Skeletal muscle satellite cell (primary cell): Measurements from ENCODE around the gene DLX4.

Experiments
- H3K27me3 ChIP-seq: 2 replicates; pipeline ENCODE4 v1.7.0; 2013; ENCODE audit warnings: low read length; ENCODE audit not compliant: control insufficient read depth, insufficient read depth
- H3K36me3 ChIP-seq: 2 replicates; pipeline ENCODE4 v1.7.0; 2013; ENCODE audit warnings: mild to moderate bottlenecking, control low read depth, low read length; ENCODE audit not compliant: insufficient read depth
- H3K4me1 ChIP-seq: 2 replicates; pipeline ENCODE4 v1.7.0; 2013; ENCODE audit warnings: low read length; ENCODE audit not compliant: control insufficient read depth, insufficient read depth
- H3K4me2 ChIP-seq: 2 replicates; pipeline ENCODE4 v1.7.0; 2013; ENCODE audit warnings: mild to moderate bottlenecking, low read length
- H3K4me3 ChIP-seq: 2 replicates; pipeline ENCODE4 v1.7.0; 2013; ENCODE audit warnings: low read length
- H3K9ac ChIP-seq: 2 replicates; pipeline ENCODE4 v1.7.0; 2013; ENCODE audit warnings: mild to moderate bottlenecking, low read depth, low read length, moderate library complexity
- H3K9me3 ChIP-seq: replicated peaks from 2 replicates; pipeline ENCODE4 v1.7.0; 2013; ENCODE audit warnings: mild to moderate bottlenecking, control low read depth, low read length

The DLX4 gene

GRCh38 chr17:49963626-49964302 is 5.2 kb upstream of the DLX4 start:
- Histone ChIP-seq H3K27me3 (peaks cover 69% of the 10 kb centered on the region), H3K4me2 (peak overlapping the region; percentile 48), H3K9me3 (no peaks in the 10 kb centered on the region), H3K4me3 (no peak overlapping the region), H3K9ac (no peak overlapping the region), H3K36me3 (no peaks in the 10 kb centered on the region), H3K4me1 (peaks cover 27% of the 10 kb centered on the region)

DNA sequence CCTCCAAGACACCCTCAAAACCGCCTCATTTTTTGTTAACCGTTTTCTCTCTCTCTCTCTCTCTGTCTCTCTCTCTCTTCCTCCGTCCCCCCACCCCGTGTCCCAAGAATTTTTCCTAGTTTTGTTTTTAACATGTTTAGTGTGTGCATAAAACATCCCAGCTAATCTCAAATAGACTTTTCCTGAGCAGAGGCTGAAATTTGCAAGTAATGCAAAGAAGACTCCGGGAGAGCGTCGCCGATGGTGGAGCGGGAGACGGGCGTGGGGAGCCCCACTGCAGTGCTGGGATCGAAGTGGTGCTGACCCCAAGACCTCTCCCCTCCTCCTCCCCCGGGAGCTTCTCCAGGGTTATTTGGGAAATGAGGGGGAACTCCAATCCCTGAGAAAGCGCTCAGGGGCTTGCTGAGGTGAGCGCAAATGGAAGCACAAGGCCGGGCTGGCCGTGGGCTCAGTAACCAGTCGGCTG is 4.7 kb upstream of the DLX4 start:
- Histone ChIP-seq H3K4me3 (no peak overlapping the region), H3K4me2 (peak overlapping the region; percentile 48), H3K4me1 (peaks cover 28% of the 10 kb centered on the region), H3K9ac (no peak overlapping the region), H3K36me3 (no peaks in the 10 kb centered on the region), H3K9me3 (no peaks in the 10 kb centered on the region), H3K27me3 (peaks cover 73% of the 10 kb centered on the region)

- Histone ChIP-seq H3K9ac (no peak overlapping the region), H3K4me1 (peaks cover 24% of the 10 kb centered on the region), H3K4me3 (no peak overlapping the region), H3K9me3 (no peaks in the 10 kb centered on the region), H3K36me3 (no peaks in the 10 kb centered on the region), H3K4me2 (peak overlapping the region; percentile 48), H3K27me3 (peaks cover 78% of the 10 kb centered on the region)
These were observed 4.0 kb upstream of the DLX4 start for GRCh38 chr17:49964769-49965523.

GRCh38 chr17:49965524-49965909 is 3.5 kb upstream of the DLX4 start:
- Histone ChIP-seq H3K27me3 (peaks cover 84% of the 10 kb centered on the region), H3K4me2 (no peak overlapping the region)

DNA sequence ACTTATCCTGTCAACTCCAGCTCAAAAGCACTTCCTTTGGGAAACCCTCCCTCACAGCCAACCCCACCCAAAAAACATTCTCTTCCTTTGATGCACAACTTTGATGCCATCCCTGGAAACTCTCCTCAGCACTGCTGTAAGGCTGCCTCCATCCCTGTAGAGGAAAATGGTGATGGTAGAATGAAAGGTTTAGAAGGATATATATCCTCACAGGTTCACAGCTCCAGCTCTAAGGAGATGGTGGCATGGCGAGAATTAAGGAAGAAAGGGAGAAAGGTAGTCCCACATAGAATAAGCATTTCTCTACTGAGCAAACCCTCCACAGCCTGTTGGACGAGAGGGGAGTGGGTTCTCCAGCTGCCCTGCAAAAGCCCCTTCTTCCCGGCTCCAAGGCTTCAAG is 2.2 kb upstream of the DLX4 start:
- H3K4me1 ChIP-seq, result peaks cover 29% of the 10 kb centered on the region
- H3K9ac ChIP-seq, result no peak overlapping the region
- no peak overlapping the region for H3K4me2 ChIP-seq
- peaks cover 93% of the 10 kb centered on the region for H3K27me3 ChIP-seq
- no peak overlapping the region for H3K4me3 ChIP-seq
- H3K9me3 ChIP-seq, result no peaks in the 10 kb centered on the region
- no peaks in the 10 kb centered on the region for H3K36me3 ChIP-seq

More at GRCh38 chr17:49965524-49965909, 3.5 kb upstream of the DLX4 start:
- no peaks in the 10 kb centered on the region for H3K9me3 ChIP-seq
- H3K36me3 ChIP-seq, result no peaks in the 10 kb centered on the region
- H3K9ac ChIP-seq, result no peak overlapping the region
- H3K4me1 ChIP-seq, result peaks cover 24% of the 10 kb centered on the region
- no peak overlapping the region for H3K4me3 ChIP-seq

DNA sequence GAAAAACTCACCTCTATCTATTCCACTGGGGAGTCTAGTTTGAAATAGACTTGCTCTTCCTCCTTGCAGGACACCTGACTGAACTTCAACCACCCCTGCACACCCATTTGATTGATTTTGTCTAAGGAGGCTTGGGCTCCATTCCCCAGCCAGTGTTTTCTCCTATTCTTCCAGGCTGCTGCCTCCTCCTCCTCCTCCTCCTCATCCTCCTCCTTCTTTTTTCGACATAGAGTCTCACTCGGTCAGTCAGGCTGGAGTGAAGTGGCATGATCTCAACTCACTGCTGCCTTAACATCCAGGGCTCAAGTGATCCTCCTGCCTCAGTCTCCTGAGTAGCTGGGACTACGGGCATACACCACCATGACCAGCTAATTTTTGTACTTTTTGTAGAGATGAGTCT is 1.8 kb upstream of the DLX4 start:
- peaks cover 96% of the 10 kb centered on the region for H3K27me3 ChIP-seq
- no peak overlapping the region for H3K4me3 ChIP-seq
- no peaks in the 10 kb centered on the region for H3K36me3 ChIP-seq
- peaks cover 33% of the 10 kb centered on the region for H3K4me1 ChIP-seq
- no peak overlapping the region for H3K4me2 ChIP-seq
- H3K9me3 ChIP-seq, result no peaks in the 10 kb centered on the region
- no peak overlapping the region for H3K9ac ChIP-seq

GRCh38 chr17:49967621-49968404 is 1.2 kb upstream of the DLX4 start:
- H3K9ac ChIP-seq, result no peak overlapping the region
- H3K4me3 ChIP-seq, result peak overlapping the region; percentile 69
- peaks cover 39% of the 10 kb centered on the region for H3K4me1 ChIP-seq

GRCh38 chr17:49968405-49969133 is 421 bp upstream of the DLX4 start:
- H3K9me3 ChIP-seq, result no peaks in the 10 kb centered on the region
- H3K4me1 ChIP-seq, result peaks cover 39% of the 10 kb centered on the region
- H3K27me3 ChIP-seq, result peaks cover 96% of the 10 kb centered on the region
- peak overlapping the region; percentile 95 for H3K4me2 ChIP-seq
- peak overlapping the region; percentile 69 for H3K4me3 ChIP-seq
- H3K36me3 ChIP-seq, result no peaks in the 10 kb centered on the region
- H3K9ac ChIP-seq, result no peak overlapping the region

More at GRCh38 chr17:49967621-49968404, 1.2 kb upstream of the DLX4 start:
- H3K9me3 ChIP-seq, result no peaks in the 10 kb centered on the region
- no peaks in the 10 kb centered on the region for H3K36me3 ChIP-seq
- H3K4me2 ChIP-seq, result peak overlapping the region; percentile 95
- peaks cover 96% of the 10 kb centered on the region for H3K27me3 ChIP-seq

DNA sequence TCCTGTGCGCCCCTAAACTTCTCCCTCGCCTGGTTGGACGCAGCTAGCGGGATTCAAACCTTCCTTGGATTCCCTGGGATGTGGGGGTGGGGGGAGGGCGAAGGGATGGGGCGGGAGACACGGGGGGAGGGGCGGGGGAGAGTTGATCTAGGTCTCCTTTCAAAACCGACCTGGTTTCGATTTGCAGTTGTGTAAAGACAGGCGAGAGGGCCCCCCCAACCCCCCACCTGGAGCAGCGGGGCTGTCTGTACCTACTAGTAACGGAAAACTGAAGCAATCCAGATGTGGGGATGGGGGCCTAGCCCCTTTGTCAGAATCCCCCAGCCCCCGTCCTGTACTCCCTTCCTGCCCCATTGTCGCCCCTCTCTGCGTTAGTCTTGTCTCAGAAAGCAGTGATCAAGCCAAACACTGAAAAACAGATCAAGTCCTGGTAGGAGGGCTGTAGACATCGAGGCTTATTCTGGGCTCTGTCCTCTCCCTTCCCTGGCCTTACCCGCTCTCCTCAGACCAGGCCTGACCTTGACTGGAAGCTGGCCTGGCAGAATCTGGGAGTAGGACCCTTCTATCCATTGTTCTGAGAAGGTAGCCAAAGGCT is 902 bp downstream of the DLX4 start:
- Histone ChIP-seq H3K27me3 (peaks cover 96% of the 10 kb centered on the region), H3K4me2 (peak overlapping the region; percentile 95), H3K9me3 (no peaks in the 10 kb centered on the region), H3K36me3 (no peaks in the 10 kb centered on the region), H3K4me1 (peaks cover 30% of the 10 kb centered on the region), H3K4me3 (no peak overlapping the region), H3K9ac (no peak overlapping the region)

DNA sequence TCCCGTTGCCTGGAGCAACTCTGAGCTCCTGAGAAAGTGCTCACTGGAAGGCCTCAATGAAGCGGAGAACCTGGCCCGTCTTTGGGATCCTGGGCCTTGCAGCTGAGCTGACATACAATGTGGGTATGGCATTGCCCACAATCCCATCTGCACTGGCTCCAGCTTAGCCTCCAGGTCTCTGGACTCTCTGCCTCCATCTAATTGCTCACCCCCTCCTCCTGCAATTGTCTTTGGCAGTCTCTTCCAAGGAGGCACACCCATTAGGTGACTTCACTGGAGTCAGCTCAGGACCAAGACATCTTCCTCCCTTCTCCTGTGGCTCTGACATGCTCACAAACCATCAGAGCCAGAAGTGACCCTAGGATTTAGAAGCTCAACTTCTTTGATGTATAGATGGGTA is 1.5 kb downstream of the DLX4 start:
- H3K9ac ChIP-seq, result no peak overlapping the region

More for the DNA sequence above, 1.5 kb downstream of the DLX4 start:
- Histone ChIP-seq H3K4me3 (no peak overlapping the region), H3K4me1 (peaks cover 30% of the 10 kb centered on the region), H3K4me2 (no peak overlapping the region), H3K36me3 (no peaks in the 10 kb centered on the region), H3K9me3 (no peaks in the 10 kb centered on the region), H3K27me3 (peaks cover 96% of the 10 kb centered on the region)
